HUES6 (cell line): ENCODE results near the gene SIMC1.

Experiments used
- H3K27ac ChIP-seq: 2 replicates; pipeline ENCODE4 v1.7.0; 2013; ENCODE audit warnings: low read depth, mild to moderate bottlenecking, low read length, inconsistent platforms
- H3K27me3 ChIP-seq: 2 replicates; pipeline ENCODE4 v1.6.1; 2013; ENCODE audit warnings: low read length; ENCODE audit not compliant: control insufficient read depth, insufficient read depth
- H3K36me3 ChIP-seq: 2 replicates; pipeline ENCODE4 v1.6.1; 2013; ENCODE audit warnings: low read length; ENCODE audit not compliant: control insufficient read depth, insufficient read depth
- H3K4me1 ChIP-seq: 2 replicates; pipeline ENCODE4 v1.6.1; 2013; ENCODE audit warnings: low read length; ENCODE audit not compliant: control insufficient read depth, insufficient read depth
- H3K4me3 ChIP-seq: 2 replicates; pipeline ENCODE4 v1.5.1; 2013; ENCODE audit warnings: low read depth, low read length
- H3K9ac ChIP-seq: one replicate; pipeline ENCODE4 v1.6.1; 2013; ENCODE audit warnings: mild to moderate bottlenecking, low read length
- H3K9me3 ChIP-seq: 2 replicates; pipeline ENCODE4 v1.6.1; 2013; ENCODE audit warnings: low read depth, low read length; ENCODE audit not compliant: control insufficient read depth, insufficient read depth

The SIMC1 gene

DNA sequence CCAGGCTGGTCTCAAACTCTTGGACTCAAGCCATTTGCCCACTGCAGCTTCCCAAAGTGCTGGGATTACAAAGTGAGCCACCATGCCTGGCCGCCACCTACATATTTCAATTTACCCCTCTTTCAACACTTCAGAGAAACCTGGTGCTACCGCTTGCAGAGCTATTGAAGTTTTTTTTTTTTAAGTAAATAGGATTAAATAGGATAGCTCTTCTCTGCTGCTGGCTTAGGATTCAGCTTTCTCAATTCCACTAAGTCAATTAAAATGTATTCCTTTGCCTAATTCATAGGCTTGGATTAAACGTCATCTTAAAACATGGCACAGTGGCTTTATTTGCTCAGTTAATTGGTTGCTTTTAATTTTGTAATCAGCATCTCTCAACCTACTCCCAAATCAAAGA is 82.4 kb downstream of the SIMC1 start:
- no peak overlapping the region for H3K9ac ChIP-seq
- no peak overlapping the region for H3K4me3 ChIP-seq
- H3K36me3 ChIP-seq: peaks cover 17% of the 10 kb centered on the region
- no peaks in the 10 kb centered on the region for H3K27me3 ChIP-seq
- H3K4me1 ChIP-seq: no peaks in the 10 kb centered on the region
- H3K27ac ChIP-seq: no peak overlapping the region
- no peaks in the 10 kb centered on the region for H3K9me3 ChIP-seq

DNA sequence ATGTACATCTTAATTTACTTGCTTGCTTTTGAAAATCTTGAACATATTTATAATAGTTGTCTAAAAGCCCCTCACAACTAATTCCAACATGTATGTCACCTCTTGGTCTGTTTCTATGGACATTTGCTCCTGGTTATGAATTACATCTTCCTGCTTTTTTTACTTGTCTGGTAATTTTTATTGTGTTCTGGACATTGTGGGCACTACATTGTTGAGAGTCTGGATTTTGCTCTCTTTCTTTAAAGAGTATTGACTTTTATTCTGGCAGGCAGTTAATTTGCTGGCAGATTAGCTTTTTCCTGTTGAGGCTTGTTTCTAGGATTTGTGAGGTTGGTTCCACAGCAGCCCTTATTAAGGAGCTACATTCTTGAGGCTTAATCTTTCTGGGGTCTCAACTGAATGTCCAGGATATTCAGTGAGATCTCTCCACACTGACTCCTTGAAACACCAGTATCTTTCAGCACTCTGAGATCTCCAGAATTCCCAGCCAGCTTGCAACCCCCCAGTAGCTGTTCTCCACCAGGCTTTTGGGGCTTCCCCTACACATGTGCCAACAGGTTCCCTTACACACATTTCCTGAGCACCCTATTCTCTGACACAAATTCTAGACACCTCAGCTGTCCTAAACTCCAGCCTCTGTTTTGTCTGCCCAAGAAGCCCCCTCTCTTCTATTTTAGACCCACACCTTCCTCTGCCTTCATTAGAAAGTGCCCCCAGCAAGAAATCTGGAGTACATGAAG is 96.0 kb downstream of the SIMC1 start:
- no peaks in the 10 kb centered on the region for H3K36me3 ChIP-seq
- H3K9ac ChIP-seq: no peak overlapping the region
- H3K9me3 ChIP-seq: no peaks in the 10 kb centered on the region
- H3K4me3 ChIP-seq: no peak overlapping the region
- H3K27me3 ChIP-seq: no peaks in the 10 kb centered on the region
- H3K27ac ChIP-seq: no peak overlapping the region
- H3K4me1 ChIP-seq: no peaks in the 10 kb centered on the region

DNA sequence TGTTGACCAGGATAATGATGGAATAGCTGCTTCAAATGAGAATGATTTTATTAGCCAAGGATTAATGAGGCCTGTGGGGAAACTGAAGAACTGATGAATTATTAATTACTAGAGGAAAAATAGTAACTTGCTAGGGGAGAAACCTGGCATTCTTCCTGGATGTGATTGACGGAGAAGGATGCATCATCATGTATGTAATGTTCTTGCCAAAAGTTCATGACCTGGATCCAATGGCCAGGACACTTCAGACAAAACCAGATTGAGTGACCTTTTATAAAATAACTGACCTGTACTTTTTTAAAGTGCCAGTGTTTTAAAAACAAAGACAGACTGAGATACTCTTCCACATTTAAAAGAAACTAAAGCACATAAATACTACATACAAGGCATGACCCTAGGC is 99.7 kb downstream of the SIMC1 start:
- H3K36me3 ChIP-seq: no peaks in the 10 kb centered on the region
- no peak overlapping the region for H3K27ac ChIP-seq
- no peaks in the 10 kb centered on the region for H3K27me3 ChIP-seq
- no peaks in the 10 kb centered on the region for H3K4me1 ChIP-seq
- H3K9ac ChIP-seq: no peak overlapping the region
- H3K9me3 ChIP-seq: no peaks in the 10 kb centered on the region
- H3K4me3 ChIP-seq: no peak overlapping the region

DNA sequence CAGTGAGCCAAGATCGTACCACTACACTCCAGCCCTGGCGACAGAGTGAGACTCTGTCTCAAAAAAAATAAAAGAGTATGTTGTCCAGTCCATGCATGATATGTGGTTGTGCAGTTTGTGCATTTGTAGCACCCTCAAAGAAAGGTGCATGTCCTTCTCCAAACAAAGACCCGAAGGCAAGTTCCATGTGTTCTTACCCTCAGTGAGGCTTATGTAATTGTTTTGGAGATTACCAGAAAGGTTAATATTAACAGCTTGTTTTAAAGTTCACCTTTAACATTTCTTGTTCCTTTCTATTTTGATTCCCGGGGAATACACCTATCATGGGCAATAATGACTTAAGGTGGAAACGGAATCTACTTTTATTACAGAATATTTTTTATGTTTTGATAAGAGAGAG is 101.1 kb downstream of the SIMC1 start:
- H3K27ac ChIP-seq: no peak overlapping the region
- H3K36me3 ChIP-seq: peaks cover 4% of the 10 kb centered on the region; the same call in 1 of the 2 replicates
- no peaks in the 10 kb centered on the region for H3K27me3 ChIP-seq
- no peak overlapping the region for H3K9ac ChIP-seq
- H3K9me3 ChIP-seq: no peaks in the 10 kb centered on the region
- no peaks in the 10 kb centered on the region for H3K4me1 ChIP-seq
- H3K4me3 ChIP-seq: no peak overlapping the region

DNA sequence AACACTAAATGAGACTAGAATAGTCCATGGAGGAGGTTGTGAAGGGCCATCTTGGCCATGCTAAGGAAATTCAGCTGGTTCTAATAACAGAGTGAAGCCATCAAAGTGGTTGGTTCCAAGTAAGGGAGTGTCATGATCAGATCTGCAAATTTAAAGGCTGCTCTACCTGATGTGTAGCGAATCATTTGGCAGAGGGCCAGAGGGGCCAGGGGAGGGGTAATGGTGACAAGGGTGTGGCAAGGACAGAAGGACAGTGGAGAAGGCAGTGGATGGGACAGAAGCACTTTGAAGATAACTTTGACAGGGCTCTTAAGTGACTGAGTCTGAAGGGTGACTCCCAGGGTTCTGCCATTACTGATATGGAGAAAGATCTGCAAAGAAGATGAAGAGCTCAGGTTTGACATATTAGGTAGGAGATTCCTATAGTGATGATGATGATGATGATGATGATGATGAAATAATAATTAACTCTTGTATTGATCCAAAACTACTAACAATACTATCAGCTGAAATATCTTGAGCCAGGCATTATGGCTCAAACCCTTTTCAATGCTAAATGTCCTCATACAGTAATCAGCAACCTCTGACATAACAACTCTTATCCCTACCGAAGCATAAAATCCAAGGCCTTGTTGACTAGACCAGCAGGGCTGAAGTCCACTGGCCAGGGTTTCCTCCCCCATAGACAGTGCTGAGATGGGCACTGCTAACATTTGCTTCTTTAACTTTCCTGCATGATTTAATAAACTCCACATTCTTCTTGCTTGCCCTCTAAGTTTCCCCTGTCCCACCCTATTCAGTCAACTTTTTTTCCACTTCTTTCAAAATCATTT is 103.3 kb downstream of the SIMC1 start:
- Histone ChIP-seq H3K4me3 (no peak overlapping the region), H3K27me3 (no peaks in the 10 kb centered on the region), H3K36me3 (peaks cover 25% of the 10 kb centered on the region), H3K4me1 (no peaks in the 10 kb centered on the region), H3K9me3 (no peaks in the 10 kb centered on the region), H3K9ac (no peak overlapping the region), H3K27ac (no peak overlapping the region)

DNA sequence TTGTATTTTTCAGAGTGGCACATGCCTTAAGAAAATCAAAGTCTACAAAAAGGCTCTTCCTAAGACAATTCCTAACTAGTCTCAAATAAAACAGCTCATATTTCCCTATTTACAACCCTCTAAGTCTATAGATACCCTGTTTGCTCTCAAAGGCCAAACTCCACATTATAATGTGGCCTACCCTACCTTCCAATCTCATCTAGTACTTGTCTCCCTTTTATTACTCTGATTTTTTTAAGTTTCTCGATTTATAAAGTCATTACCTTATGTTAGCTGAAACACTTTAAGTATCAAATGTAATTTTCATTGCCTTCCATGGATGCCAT is 103.9 kb downstream of the SIMC1 start:
- Histone ChIP-seq H3K27ac (no peak overlapping the region), H3K36me3 (peaks cover 31% of the 10 kb centered on the region)

DNA sequence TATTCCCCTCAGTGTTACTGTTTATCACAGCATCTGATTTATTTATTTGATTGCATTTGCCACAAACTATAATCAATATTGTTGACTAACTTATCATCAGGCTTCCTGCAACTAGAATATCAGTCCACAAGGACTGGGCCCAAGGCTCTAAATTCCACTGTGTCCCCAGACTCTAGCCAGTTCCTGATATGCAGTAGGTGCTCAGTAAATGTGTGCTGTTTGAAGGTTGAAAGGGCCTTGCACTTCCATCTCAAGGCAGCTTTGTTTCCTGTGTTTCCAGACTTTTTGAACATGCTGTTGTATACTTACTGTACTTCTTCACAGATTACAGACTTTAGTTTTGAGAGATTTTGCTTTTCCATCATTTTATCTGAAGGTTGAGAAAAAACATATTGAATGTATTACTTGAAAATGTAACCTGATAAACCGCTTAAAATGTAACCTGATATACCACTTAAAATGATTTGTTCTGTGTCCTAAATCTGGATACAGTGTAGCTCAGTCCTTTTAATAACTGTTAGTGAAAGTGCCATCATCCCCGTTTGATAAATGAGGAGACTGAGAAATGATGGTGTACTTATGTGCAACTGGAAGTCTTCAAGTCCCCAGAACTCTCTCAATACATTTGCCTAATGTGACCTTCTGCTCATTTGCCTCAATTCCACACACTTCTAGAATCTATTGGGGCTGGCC is 104.7 kb downstream of the SIMC1 start:
- Histone ChIP-seq H3K27me3 (no peaks in the 10 kb centered on the region), H3K27ac (no peak overlapping the region), H3K9ac (no peak overlapping the region), H3K36me3 (peaks cover 38% of the 10 kb centered on the region), H3K9me3 (no peaks in the 10 kb centered on the region), H3K4me3 (no peak overlapping the region), H3K4me1 (no peaks in the 10 kb centered on the region)

More for the DNA sequence above, 103.9 kb downstream of the SIMC1 start:
- Histone ChIP-seq H3K4me3 (no peak overlapping the region), H3K9me3 (no peaks in the 10 kb centered on the region), H3K4me1 (no peaks in the 10 kb centered on the region), H3K27me3 (no peaks in the 10 kb centered on the region), H3K9ac (no peak overlapping the region)

DNA sequence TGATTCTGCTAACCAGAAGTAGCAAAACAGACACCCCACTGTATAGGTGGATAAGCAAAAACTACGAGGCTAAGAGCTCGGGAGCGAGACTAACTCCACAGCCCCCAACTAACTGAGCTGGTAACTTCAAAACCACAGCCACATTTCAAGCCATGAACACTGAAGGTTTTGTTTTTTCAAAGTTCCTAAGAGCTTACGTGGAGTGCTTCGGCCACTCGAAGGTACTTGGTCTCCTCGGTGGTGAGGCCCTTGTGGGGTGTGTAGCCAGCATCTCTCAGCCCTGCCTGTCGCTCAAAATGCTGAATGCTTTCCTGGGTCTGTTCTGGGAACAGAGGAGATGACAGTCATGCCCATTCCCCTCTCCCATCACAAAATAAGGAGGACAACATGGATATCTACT is 112.2 kb downstream of the SIMC1 start:
- no peaks in the 10 kb centered on the region for H3K27me3 ChIP-seq
- H3K9ac ChIP-seq: no peak overlapping the region
- no peak overlapping the region for H3K27ac ChIP-seq
- H3K4me1 ChIP-seq: no peaks in the 10 kb centered on the region
- H3K4me3 ChIP-seq: no peak overlapping the region
- peaks cover 95% of the 10 kb centered on the region for H3K36me3 ChIP-seq
- no peaks in the 10 kb centered on the region for H3K9me3 ChIP-seq

DNA sequence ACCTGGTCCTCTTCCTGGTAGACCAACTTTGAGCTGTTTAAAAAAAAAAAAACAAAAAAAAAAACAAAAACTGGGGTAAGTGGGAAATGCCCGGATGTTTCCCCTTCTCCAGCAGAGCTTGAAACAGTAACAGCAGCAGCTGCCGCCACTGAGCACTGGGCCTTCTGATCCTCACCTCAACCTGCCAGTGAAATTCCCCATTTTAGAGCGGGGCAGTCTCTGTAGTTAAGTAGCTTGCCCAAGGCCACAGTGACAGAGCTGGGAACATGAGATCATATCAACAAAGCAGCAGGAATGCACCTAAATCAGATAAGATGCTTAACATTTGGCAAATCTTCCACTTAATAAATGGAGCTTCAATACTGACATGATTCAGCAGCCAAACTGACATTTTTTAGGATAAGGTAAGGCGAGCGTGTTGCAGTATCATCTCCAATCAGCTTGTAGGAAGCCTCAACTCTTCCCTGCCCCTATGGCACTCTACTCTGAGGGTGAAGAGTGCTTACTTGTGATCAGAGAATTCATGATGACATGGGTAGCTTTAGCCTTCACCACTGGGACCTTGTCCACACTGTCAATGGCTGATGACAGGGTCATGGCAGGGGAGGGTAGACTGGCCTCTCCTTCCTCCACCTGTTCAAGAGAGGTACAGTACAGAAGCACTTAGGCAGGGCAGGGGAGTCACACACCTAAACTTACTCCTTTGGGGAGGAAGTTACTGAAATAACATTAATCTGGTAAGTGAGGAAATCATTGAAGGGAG is 114.1 kb downstream of the SIMC1 start:
- no peaks in the 10 kb centered on the region for H3K27me3 ChIP-seq
- no peak overlapping the region for H3K27ac ChIP-seq
- H3K9me3 ChIP-seq: no peaks in the 10 kb centered on the region
- H3K36me3 ChIP-seq: peaks cover 91% of the 10 kb centered on the region
- no peak overlapping the region for H3K4me3 ChIP-seq
- H3K9ac ChIP-seq: no peak overlapping the region
- H3K4me1 ChIP-seq: no peaks in the 10 kb centered on the region

DNA sequence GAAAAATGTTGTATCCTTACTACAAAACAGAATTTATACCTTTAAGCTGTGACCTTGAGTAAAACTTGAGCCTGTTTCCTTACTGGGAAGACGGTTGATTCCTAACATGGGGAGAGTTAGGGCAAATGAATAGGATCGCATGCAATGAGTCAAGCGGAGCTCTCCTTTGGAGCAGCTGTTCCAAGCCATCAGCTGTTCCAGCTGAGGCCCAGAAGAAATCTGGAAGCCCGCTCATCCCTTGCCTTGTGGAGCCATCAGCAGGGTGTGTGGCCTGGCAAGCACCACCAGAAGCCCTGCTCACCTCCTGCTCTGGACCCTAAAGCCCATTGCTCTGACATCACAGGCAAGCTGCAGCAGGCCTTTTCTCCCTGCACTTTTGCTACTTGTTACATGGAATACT is 115.3 kb downstream of the SIMC1 start:
- H3K4me3 ChIP-seq: no peak overlapping the region
- no peaks in the 10 kb centered on the region for H3K27me3 ChIP-seq
- H3K9me3 ChIP-seq: no peaks in the 10 kb centered on the region
- H3K4me1 ChIP-seq: no peaks in the 10 kb centered on the region
- H3K36me3 ChIP-seq: peaks cover 88% of the 10 kb centered on the region
- H3K9ac ChIP-seq: no peak overlapping the region
- no peak overlapping the region for H3K27ac ChIP-seq
